NCI-H460 (cell line): ENCODE measurements around the gene MRLN. TPM values are rescaled to one million over a fixed set of nuclear protein-coding genes. Genes with fewer than 3 reads are reported as not detected.
"Not testable (repeated sequence)": the region's sequence is repeated elsewhere in the genome, so short reads cannot be mapped to it uniquely, and the experiment has no call there.

Experiments used
- DNase-seq: peaks from one replicate; pipeline ENCODE4 v3.0.0-alpha.2; 2016; ENCODE audit warnings: low read depth; ENCODE audit errors: extremely low read depth
- polyA plus RNA-seq: library from polyadenylated mRNA; depleted of rRNA; stranded (reverse); fragments of >200 nt; gene quantifications from 2 replicates; pipeline ENCODE4 v1.2.3, GENCODE V29; 2014; cell fraction: nucleus; rRNA removed
- total RNA-seq: library from RNA; depleted of rRNA; stranded (reverse); fragments of >200 nt; shearing (Covaris generic); gene quantifications from 2 replicates; pipeline ENCODE4 v1.2.3, GENCODE V29; 2014; rRNA removed

The MRLN gene
- total RNA-seq, result not detected in 2 replicates
- not detected in 2 replicates for polyA plus RNA-seq

GRCh38 chr10:59753267-59753666, at the start of gene MRLN:
Gene MRLN (minus strand): TSS chr10:59753455.
- no peak for DNase-seq

- DNase-seq, result no peak
Observed at GRCh38 chr10:59801171-59801570, 47.9 kb upstream of the MRLN start.

DNA sequence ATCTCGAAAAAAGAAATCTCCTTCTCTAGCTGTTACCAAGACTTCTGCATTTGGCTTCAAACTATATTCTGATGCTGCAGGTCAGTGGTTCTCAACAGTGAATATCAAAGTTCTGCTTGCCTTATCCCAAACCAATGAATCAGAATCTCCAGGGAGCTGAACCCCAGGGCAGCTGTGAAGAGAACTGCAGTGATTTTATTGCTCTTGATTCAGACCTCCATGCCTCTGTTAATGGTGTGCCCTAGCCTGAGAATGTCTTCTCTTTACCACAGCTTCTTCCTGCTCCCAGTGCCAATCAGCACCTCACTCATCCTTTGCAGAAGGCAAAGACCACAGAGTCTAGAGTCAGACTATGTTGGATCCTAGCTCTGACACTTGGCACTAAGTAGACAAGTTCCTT, 46.2 kb upstream of the MRLN start:
- no peak for DNase-seq

DNA sequence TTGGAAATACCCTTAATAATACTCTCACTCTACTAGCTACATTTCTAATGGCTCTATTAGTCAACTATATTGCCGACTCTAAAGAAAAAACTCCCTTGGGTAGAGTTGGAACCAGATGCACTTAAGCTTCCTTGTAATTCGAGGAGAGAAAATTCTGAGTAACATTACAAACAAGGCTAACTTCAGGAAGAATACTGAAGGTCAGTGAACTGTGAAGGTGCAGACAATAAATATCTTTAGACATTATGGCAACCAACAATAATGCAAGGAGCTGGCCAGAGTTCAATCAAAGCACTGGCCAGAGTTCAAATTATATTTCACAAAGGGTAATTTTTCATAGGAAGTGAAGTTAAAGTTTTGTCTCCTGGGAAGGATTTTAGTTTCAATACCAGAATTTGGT, 40.7 kb upstream of the MRLN start:
- DNase-seq, result no peak

DNA sequence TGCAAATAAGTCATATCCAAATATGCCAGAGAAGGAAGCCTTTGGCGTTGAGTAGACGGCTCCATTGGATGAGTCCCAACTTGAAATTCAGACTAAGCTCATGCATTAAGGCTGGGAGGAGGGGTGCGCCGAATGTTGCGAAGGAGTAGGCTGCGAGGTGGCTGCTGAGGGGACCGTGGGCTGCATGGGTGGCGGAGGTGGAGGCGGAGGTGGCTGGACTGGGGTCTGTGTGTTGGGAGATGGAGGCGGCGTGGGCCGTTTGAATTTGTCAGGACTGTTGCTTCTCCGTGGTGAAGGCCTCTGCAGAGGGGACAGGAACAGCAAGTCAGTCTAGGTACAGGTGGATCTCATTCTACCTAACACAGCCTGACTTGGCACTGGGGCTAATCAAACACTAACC, 39.6 kb upstream of the MRLN start:
- no peak for DNase-seq

DNA sequence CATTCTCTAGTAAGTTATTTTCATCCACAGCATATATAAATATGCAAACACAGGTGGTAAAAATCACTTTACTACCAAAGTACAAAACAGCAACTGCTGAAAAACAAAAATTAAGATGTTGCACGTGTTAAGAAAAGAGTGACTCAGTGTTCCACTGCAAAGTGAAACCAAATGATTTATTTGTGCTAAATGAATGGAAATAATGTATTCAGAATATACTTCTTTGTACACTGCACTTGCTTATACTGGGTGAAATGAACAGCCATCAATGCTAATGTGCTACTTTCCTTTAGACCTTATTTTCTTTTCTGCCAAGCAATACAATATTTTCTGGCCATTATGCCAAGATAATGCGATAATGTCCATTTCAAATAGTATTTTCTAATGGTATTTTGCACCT, 38.3 kb upstream of the MRLN start:
- no peak for DNase-seq

GRCh38 chr10:59790080-59790479, 36.8 kb upstream of the MRLN start:
- not testable (repeated sequence) for DNase-seq

DNA sequence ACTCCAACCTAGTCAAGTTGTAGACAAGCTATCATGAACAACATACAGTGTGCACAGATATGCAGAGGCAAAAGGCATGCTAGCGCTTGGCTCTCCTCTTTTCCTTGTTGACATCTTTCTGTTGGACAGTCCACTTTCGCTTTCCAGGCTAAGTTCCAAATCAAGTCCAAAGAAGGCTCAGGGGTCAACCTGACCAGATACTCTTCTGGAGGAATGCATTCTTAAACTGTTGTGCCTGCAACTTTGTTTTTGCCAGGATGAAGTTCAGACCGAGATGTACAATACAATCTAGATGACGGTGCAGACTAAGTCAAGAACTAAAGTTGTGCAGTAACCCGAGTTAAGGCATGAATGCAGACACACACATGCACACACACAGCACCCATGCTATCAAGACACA, 35.7 kb upstream of the MRLN start:
- DNase-seq, result not testable (repeated sequence)

DNA sequence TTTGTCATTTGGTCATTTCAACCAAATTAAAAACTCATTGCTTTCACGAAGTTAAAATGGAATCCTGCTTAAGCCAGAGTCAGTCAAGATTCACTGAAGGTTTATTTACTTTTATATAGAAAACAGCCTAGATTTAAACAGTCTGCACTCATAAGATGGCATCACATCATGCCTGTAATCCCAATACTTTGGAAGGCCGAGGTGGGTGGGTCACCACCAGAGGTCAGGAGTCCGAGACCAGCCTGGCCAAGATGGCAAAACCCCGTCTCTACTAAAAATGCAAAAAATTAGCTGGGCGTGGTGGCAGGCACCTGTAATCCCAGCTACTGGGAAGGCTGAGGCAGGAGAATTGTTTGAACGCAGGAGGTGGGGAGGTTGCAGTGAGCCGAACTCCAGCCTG, 33.8 kb upstream of the MRLN start:
- DNase-seq, result not testable (repeated sequence)

DNA sequence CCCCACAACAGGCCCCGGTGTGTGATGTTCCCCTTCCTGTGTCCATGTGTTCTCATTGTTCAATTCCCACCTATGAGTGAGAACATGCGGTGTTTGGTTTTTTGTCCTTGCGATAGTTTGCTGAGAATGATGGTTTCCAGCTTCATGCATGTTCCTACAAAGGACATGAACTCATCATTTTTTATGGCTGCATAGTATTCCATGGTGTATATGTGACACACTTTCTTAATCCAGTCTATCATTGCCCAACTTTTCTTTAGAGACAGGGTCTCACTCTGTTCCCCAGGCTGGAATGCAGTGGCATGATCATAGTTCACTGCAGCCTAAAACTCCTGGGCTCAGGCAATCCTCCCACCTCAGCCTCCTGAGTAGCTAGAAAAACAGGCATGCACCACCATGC, 32.2 kb upstream of the MRLN start:
- not testable (repeated sequence) for DNase-seq

- DNase-seq, result no peak
Observed at GRCh38 chr10:59781511-59781910, 28.3 kb upstream of the MRLN start.

DNA sequence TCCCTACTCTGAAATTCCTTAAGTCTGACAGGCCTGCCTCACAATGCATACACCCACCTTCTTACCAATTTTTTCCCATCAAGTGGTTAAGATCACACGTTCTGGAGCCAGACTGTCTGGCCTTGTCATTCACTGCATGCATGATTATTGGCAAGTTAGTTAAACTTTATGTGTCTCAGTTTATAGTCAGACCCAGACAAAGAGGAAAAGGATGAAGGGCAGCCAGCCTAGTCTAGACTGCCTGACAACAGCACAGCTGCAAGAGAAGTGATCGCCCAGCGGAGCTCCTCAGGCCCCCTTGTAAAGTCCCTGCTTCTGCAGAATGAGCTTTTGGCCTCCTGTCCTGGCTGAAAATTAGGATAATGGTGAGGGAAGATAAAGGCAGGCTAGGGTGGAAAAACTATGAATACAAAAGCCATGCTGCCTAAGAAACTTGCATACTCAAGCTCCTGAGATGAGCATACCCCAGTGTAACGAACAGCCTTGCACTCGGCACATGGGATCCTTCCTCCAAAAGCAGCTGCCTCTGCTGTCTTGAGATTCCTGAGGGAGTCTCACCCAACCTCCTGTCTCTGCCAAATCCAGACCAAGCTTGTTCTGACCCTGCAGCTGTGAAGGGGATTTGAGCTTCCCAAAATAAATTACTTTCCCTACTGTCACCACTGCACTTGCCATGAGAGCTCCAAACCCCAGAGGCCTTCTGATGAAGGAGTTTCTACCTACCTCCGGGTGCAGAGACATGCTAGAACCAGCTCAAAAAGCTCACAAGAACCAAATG, 26.7 kb upstream of the MRLN start:
- no peak for DNase-seq

GRCh38 chr10:59774451-59774850, 21.2 kb upstream of the MRLN start:
- DNase-seq, result no peak

DNA sequence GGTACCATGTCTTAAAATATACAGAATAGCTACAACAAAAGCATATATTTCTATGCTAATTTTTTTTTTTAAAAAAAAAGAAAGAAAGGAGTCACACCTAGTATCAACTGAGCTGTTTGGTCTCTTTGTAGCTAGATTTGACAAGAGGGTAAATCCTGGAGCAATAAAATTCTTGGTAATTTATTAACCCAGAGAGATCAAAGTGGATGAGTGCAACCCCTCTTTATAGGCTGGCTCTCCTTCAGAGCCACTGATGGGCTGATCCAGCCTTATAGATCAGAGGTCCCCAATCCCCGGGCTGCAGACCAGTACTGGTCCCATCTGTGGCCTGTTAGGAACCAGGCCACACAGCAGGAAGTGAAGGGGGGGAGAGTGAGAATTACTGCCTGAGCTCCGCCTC, 19.8 kb upstream of the MRLN start:
- no peak for DNase-seq

GRCh38 chr10:59771162-59771807, 18.0 kb upstream of the MRLN start:
- no peak for DNase-seq

- DNase-seq, result no peak
Observed at GRCh38 chr10:59770689-59771088, 17.4 kb upstream of the MRLN start.

DNA sequence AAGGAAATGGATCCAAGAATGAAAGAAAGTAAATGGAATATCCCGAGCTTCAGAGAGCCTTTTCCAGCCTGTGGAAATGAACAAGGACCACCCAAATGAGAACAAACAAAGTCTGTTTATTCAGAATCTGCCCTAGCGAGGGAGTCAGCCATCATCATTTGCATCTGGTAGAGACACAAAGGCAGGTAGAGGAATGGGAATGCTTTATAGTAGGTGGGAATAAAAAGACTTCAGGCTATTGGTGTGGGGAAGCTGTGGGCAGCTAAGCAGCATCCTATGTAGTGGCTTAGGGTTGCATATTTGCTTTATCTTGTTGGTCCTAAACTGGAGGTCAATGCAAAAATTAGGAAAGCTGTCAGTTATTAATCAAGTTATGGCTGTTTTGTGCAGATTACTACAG, 9.2 kb upstream of the MRLN start:
- DNase-seq, result no peak

DNA sequence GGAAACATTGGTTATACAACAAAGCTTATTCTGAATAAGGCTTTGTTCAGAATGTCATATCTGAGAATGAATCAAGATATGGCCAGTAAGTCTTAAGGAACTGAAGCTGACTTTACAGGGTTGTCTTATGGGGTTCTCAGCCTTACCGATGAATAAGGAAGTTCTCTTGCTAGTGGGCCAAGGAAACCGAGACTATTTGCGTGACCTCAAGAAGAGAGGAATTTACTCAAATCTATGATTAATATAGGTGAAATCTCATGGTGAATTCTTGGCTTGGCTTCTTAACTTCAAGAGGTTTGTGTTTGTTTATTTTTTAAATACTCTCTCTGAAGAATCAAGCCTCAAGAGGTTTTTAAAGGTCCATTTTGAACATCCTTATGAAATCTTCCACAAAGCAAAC, 4.7 kb upstream of the MRLN start:
- no peak for DNase-seq

GRCh38 chr10:59754951-59755350, 1.7 kb upstream of the MRLN start:
- no peak for DNase-seq

- DNase-seq, result no peak
Observed at GRCh38 chr10:59752278-59752940, 846 bp downstream of the MRLN start.

GRCh38 chr10:59750155-59750945, 2.9 kb downstream of the MRLN start:
- DNase-seq, result no peak
